HuH-7.5 (cell line): ENCODE measurements around the gene ATXN1L.
"Not testable (repeated sequence)": the region's sequence is repeated elsewhere in the genome, so short reads cannot be mapped to it uniquely, and the experiment has no call there.

ENCODE experiments used
- DNase-seq: peaks from one replicate; pipeline ENCODE4 v3.0.0; 2011; ENCODE audit warnings: low spot score

ATXN1L gene, protein sequence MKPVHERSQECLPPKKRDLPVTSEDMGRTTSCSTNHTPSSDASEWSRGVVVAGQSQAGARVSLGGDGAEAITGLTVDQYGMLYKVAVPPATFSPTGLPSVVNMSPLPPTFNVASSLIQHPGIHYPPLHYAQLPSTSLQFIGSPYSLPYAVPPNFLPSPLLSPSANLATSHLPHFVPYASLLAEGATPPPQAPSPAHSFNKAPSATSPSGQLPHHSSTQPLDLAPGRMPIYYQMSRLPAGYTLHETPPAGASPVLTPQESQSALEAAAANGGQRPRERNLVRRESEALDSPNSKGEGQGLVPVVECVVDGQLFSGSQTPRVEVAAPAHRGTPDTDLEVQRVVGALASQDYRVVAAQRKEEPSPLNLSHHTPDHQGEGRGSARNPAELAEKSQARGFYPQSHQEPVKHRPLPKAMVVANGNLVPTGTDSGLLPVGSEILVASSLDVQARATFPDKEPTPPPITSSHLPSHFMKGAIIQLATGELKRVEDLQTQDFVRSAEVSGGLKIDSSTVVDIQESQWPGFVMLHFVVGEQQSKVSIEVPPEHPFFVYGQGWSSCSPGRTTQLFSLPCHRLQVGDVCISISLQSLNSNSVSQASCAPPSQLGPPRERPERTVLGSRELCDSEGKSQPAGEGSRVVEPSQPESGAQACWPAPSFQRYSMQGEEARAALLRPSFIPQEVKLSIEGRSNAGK

DNA sequence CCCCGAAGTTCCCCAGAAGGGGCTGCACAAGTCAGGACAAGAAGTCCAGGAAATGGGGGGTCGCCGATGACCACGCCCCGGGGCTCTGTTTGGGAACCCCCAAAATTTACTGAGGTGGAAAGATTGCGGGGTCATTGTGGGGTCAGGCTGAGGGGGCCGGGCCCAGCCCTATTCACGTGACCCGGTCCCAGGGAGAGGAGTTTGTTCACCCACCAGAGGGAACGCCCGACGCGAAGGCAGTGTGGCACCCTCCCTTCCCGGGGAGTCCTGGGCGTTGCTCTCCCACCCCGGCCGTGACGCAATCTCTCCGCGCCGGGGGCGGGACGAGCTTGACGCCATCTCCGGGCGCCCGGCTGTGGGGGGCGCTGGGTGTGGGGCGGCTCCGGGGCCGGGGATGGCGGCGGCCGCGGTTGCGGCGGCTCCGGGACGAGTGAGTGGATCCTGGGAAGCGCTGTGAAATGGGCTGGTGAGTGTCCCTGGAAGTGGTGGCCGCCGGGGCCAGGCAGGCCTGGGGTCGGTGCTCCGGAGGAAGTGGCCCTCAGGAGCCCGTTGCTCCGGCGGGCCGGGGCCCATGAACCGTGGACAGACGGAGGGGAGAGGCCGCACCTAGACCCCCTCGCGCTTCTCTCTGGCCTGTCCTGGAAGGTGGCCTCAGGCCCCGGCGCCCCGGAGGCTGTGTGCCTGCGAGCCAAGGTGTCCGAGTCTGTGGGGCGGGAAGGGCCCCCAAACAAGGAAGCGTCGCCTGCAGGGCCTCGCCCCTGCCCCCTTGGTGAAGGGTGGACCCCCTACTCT lies at the start of gene ATXN1L:
TSS of gene ATXN1L (plus strand) at position 338 of the 792 bp plus-strand sequence. CDS start 3,765 bp downstream, outside the sequence.
- peak; percentile 97 for DNase-seq

DNA sequence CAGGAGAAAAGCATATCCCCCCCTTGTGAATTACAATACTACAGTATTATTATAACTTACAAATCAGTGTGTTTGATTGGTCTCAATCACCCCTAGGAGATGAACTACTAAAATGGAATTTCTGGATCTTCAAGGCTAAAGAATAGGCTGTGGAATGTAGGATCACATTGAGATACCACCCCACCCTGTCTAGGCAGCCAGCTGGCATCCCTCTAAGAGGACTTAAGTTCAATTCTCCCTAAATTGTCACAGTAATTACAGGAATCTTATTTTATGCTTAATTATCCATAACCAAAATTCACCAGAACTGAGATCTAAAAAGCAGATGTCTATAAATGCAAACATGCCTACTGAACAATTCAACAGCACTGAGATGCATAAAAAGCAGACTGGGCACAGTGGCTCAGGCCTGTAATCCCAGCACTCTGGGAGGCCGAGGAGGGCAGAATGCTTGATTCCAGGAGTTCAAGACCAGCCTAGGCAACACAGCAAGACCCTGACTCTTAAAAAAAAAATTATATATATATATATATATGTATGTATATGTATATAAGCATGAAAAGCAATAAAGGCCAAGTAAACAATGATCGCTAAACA lies 49.2 kb upstream of the ATXN1L start:
- DNase-seq: no peak

DNA sequence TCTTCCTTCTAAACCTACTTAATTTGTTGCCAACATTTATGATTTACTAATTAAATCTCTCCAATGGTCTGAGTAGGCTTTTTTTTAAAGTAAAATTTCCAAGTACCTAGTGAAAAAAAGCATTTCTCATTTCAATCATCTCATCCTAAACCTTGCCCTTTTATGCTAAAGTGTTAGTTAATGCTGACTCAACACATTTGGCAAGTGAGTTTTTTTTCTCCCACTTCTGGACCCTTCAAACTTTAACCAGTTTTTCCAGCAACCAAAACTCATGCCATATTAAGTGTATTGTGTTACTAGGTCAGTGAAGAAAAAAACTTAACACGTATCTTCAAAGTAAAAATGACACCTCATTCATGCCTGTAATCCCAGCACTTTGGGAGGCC lies 42.5 kb upstream of the ATXN1L start:
- no peak for DNase-seq

DNA sequence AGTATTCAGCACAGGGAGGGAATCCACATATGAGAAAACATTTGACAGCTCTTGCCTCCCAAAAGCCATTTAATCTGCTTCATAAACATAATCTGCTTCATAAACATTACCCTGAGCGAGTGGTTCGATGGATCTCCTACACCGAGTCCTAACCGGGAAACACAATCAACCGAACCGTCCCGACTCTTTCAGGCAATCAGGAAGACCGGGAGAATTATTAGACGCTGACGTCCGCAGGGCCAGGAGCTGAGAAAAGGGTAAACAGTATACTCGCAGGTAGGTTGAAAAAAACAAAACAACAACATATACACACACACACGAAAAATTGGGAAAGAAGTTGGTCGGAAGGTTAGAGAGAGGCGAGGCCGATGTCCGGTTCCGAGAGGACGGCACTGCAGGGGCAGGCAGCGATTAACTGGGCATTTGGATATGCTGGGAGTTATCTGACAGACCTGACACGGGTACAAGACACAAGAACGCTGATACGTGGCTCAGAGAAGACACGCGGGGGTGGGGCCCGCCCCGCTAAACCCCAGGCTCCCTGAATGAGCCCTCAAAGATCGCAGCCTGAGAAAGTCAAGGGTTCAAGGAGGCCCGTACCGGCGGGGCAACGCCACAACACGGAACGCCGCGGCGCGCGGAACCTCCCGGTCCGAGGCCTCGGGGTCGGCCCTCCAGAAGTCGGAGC lies 37.7 kb upstream of the ATXN1L start:
- DNase-seq: no peak

DNA sequence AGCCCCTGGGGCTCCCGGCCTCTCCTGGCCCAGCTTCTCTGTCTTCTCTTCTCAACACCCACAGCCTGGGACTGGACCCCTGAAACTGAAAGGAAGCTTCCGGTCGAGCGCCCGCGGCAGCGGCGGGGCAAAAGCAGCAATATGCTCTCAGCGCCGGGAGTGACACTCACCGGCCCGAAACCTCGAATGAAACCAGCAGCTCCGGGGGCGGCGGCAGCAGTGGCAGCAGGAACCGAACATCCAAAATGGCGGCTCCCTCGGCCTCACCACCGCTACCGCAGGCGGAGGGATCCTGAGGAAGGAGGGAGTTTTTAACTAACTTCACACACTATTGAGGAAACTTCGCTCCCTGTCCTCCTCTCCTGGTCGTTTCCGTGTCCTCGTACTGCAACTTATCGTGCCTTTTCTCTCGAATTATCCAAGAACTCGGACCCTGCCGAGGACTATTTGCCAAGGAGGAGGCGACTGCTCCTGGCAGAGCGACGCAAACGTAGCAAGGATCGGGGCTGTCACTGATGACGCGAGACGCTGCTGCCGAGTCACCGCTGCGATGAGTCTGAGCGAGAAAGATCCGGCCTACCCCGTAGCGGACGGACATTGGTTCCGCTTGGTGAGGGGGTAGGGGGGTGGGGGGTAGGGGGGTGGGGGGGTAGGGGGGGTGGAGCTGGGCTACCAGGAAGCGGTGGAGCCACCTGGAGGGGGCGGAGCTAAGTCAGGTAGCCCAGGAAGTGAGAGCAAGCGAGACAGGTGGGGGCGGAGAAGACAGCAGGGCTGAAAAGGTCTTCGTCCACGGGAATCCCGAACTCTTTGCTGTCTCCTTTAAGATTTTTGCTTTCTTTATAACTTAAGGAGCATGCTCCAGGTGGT lies 37.0 kb upstream of the ATXN1L start, which contains the start of gene AP1G1:
TSS of gene AP1G1 (minus strand) at position 242 of the 867 bp plus-strand sequence. CDS start 19,355 bp downstream, outside the sequence.
- DNase-seq: peak; percentile 96

DNA sequence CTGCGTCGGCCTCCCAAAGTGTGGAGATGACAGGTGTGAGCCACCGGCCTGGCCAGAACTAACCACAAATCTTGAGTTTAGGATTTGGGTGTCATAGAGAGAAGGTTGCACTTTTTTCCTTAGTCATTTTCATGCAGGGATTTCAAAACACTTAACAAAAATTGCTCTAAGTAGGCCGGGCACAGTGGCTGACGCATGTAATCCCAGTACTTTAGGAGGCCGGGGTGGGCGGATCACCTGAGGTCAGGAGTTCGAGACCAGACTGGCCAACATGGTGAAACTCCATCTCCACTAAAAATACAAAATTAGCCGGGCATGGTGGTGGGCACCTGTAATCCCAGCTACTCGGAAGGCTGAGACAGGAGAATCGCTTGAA lies 35.6 kb upstream of the ATXN1L start:
- not testable (repeated sequence) for DNase-seq

DNA sequence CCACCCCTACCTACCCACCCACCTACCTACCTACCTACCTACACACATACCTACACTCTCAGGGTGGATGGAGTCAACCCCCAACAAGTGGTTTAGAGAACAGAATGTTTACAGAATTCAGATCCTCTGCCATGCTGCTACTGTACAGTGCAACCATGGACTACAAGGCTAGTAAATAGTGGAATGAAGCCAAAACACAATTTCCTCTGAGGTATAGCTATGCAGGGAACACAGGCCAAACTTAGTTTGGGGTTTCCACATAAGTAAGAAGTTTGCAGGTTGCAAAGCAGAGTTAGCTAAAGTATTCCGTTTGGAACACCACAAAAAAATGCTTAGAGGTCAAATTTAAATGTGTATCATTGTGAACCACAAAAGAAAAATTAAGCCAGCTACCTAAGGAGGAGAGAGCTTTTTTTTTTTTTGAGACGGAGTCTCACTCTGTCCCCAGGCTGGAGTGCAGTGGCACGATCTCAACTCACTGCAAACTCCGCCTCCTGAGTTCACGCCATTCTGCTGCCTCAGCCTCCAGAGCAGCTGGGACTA lies 34.4 kb upstream of the ATXN1L start:
- no peak for DNase-seq

DNA sequence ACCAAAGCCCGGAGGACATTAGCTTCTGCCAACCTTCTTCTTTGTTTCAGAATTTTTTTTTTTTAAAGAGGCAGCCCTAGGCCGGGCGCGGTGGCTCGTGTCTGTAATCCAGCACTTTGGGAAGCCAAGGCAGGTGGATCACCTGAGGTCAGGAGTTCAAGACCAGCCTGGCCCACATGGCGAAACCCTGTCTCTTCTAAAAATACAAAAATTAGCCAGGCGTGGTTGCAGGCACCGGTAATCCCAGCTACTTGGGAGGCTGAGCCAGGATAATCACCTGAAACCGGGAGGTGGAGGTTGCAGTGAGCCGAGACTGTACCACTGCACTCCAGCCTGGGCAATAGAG lies 28.6 kb upstream of the ATXN1L start:
- not testable (repeated sequence) for DNase-seq

DNA sequence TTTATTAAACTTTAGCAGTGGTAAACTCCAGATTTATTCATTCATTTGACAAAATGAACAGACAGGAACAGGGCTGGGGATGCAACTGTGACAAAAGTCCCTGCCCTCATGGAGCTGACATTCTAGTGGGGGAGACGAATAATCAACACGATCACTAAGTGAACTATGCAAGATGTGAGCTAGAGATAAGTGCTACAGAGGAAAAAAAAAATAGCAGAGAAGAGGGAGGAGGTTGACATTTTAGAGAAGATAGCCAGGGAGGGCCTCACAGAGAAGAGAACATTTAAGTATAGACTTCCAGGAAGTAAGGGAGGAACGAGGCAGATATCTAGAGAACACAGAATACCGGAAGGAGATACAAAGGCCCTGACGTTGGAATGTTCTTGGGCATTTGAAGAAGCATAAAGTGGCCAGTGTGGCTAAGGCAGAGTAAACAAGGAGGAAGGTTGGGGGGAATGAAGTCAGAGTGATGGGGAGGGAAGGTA lies 19.2 kb upstream of the ATXN1L start:
- no peak for DNase-seq

DNA sequence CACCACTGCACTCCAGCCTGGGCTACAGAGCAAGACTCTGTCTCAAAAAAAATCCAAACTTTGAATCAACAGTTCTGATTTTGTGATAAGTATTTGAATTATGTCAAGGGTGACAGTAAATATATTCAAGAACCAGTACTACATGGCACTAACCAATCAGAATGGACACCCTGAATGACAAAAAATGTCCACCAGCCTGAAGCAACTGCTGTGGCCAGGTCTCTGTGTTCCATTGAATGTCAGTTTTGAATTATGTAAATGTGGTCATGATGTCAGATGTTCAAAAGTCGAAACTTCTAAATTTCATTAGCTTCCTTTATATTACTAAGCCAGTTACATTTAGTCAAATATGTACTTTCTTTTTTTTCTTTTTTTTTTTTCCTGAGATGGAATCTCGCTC lies 15.4 kb upstream of the ATXN1L start:
- no peak for DNase-seq

DNA sequence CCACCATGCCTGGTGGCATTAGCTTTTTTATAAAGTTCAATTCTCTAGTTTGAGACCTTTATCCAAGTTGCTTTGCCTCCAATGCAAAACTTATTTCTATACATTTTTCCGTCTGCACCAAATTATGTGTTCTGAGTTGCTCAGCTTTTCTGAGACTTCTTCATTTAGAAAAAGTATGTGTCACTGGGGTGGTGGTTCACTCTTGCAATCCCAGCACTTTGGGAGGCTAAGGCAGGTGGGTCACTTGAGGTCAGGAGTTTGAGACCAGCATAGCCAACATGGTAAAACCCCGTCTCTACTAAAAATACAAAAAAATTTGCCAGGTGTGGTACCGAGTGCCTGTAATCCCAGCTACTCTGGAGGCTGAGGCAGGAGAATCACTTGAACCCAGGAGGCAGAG lies 14.1 kb upstream of the ATXN1L start:
- not testable (repeated sequence) for DNase-seq

DNA sequence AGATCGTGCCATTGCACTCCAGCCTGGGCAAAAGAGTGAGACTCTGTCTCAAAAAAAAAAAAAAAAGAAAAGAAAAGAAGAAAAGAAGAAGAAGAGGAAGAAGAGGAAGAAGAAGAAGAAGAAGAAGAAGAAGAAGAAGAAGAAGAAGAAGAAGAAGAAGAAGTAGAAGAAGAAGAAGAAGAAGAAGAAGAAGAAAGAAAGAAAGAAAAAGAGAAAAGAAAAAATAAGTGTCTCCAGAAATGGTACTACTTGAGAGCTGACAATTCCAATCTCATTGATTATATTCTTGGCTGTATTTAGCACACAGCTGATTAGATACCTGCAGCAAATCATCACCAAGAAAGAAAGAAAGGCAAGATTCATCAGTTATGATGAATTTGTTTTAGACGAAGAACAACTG lies 13.7 kb upstream of the ATXN1L start:
- not testable (repeated sequence) for DNase-seq

DNA sequence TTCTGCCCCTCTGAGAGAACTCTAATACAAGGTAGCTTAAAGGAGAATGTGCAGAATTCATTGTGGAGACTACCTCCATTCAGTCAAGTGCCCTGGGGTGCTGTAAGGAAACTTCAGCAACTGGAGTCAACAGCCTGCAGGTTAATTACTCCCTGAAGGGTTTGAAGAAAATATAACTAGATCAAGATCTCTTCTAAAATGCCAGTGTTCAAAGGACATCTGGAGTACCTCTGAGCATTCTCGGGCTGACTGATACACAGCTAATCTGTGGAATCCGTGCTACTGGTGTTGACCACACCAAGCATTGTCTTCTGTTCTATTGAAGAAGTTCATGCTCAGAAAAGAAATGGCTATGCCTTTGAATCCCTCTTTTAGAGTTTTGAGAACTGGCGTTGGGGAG lies 11.5 kb upstream of the ATXN1L start:
- no peak for DNase-seq

DNA sequence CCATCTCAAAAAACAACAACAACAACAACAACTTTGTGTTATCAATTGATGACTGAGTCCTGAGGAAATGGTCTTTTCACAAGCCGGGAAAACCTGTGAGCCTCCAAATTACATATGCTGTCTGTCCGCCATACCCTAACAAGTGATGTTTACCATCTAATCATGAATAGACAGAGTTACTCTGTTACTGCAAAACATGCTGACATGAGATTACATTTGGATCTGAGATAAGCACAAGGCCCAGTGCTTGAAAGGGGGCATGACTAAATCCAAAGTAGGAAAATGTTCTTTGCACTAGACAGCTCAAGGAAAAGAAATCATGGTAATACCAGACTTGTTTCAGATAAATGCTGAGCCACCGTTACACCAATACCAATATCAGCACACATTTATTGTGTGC lies 8.6 kb upstream of the ATXN1L start:
- DNase-seq: no peak

DNA sequence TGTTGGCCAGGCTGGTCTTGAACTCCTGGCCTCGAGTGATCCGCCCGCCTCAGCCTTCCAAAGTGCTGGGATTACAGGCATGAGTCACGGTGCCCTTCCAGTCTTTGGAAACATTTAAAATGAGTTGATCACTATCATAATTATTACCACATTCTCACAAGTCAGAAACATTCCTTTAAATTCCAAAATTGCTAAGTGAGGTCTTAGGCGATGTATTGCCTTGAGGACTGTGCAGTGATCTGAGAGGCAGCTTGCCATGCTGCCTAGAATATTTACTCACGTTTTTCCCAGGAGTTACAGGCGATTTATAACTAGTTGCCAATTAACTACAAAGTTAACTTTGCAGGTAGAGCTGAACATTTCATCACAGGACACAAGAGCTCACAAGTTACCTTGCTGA lies 5.7 kb upstream of the ATXN1L start:
- no peak for DNase-seq

DNA sequence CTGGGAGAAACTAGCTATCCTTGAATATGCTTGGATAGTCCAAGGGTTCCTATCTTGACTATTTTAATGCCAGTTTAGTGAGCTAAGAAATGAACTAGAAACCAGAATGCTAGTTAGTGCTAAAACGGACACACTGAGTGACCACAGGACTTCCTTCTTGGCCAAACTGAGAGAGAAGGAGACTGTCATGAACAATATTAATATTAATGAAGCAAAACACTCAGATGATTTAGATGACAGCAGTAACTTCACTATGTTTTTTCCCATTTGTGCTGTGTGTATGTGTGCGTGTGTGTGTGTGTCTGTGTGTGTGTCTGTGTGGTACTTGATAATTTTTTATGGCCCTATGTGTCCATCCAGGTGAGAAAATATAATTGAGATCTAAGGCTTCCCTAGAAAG lies 2.2 kb upstream of the ATXN1L start:
- no peak for DNase-seq

DNA sequence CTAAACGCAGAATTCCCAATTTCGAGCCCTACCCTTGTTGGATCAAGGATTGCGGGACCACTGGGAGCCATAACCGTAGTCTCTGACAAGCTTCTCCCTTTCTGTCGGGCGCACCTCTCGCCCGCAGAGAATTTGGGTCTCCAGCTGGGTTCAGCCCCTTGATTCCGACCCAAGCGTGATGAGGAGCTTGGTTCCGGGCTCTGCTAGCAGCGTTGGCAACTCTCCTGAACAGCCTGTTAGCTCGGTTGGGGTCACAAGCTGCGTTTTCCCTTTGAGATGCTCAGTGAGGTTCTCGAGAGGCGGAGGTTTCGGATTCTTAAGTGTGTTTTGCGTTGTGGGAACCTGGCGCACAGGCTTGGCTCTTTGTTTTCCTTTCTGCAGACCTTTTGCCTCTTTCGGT lies 655 bp downstream of the ATXN1L start:
- DNase-seq: no peak

DNA sequence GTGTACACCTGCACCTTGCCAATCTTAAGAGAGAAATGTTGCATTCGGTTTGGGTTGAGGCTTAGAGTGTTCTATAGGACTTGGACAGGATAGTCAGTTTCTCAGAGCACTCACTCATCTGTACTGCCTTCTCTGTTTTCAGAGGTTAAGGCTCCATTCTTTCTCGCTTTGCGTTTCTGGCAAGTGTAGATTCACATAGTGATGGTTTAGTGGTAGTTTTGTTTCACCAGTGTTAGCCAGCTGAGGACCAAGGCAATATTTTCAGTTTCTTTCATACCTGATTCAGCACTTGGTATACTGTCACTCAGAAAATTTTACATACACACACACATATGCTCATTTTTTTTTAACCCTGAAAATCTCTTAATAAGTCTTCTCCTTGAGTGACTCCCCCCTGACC lies 1.3 kb downstream of the ATXN1L start:
- no peak for DNase-seq

DNA sequence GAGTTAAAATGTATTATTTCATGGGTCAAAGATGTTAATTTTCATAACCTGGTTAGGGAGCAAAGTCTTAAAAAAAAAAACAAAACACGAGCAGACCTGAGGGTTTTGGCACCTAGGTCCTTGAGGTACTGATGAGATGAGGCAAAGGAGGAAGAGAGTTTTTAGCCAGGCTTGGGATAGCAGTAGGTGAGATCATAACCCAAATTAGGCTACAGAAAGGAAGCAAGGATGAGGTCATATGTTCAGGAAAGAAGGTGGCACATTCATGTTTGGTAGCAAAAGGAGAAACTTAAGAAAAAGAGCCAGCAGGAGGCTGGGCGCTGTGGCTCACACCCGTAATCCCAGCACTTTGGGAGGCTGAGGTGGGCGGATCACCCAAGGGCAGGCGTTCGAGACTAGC lies 2.8 kb downstream of the ATXN1L start:
- DNase-seq: no peak

DNA sequence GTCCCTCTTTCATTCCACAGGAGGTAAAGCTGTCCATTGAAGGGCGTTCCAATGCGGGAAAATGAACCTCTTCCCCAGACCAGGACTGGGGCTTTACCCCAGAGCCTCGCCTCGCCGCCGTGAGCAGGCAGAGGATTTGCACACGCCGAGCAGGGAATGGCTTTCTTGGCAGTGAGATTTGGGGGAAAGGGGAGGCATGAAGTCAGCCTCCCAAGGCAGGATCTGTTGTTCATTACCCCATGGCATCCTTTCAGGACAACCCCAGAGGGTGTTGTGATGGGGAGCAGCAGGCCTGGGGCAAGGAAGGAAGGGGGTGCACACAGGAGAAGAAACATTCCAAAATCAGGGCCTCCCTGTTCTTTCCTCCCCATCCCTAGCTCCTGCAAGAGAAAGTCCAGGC lies 6.0 kb downstream of the ATXN1L start:
- DNase-seq: no peak
